ENCODE measurements around the gene BCAS1.

The BCAS1 gene

DNA sequence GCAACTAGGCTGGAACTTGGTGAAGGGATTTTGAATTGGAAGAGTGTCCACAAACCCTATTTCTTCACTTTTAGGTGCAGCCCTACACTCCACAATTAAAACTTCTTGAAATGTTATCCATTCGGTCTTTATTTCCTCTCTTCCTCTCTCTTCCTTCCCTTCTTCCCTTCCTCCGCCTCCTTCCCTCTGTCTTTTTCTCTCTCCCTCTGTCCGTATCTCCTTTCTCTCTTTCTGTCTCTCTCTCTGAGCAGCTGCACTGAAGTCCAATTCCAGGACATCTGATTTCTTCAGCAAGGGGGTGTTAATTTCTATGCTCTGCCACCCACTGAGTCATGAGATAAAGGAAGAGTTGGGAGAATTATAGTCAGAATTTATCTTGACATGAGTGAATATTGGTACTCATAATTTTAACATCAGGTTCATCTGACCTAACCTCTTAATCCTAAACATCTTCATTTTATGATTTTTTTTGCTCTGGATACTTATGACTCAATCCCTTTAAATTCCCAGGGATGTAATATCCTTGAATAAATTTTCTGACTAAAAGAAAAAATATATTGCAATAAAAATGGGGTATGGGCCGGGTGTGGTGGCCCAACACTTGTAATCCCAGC is 84.2 kb downstream of the BCAS1 start:
- Histone ChIP-seq H3K4me2 (ENCODE audit: low read depth, low read length) (no peak overlapping the region), H3K9me2 (replicated peaks; ENCODE audit: insufficient read depth, low read length) (no peaks in the 10 kb centered on the region), H2AFZ (ENCODE audit: low read length) (no peak overlapping the region), H3K27ac (ENCODE audit: low read length) (no peak overlapping the region), H3K9me3 (replicated peaks; ENCODE audit: insufficient read depth, low read length) (no peaks in the 10 kb centered on the region), H3F3A (ENCODE audit: insufficient read depth, low read length) (no peaks in the 10 kb centered on the region), H3K4me1 (ENCODE audit: low read length) (no peaks in the 10 kb centered on the region; the same call in 1 of the 2 replicates), H3K79me2 (ENCODE audit: low read length) (no peaks in the 10 kb centered on the region), H3K4me3 (ENCODE audit: low read length) (no peak overlapping the region), H3K9ac (ENCODE audit: low read length) (no peak overlapping the region), H4K20me1 (ENCODE audit: insufficient read depth, low read length) (no peaks in the 10 kb centered on the region), H3K36me3 (replicated peaks; ENCODE audit: insufficient read depth, low read length) (no peaks in the 10 kb centered on the region), H3K27me3 (replicated peaks; ENCODE audit: insufficient read depth, low read length) (no peaks in the 10 kb centered on the region)
- DNase-seq: no peak
- TF ChIP-seq EZH2phosphoT487 (IDR thresholded peaks at IDR 0.05; ENCODE audit: low read length) (no peak), EZH2 (optimal IDR thresholded peaks at IDR 0.05; ENCODE audit: low read depth, low read length) (no peak)
- TF ChIP-seq, protein P1, sequence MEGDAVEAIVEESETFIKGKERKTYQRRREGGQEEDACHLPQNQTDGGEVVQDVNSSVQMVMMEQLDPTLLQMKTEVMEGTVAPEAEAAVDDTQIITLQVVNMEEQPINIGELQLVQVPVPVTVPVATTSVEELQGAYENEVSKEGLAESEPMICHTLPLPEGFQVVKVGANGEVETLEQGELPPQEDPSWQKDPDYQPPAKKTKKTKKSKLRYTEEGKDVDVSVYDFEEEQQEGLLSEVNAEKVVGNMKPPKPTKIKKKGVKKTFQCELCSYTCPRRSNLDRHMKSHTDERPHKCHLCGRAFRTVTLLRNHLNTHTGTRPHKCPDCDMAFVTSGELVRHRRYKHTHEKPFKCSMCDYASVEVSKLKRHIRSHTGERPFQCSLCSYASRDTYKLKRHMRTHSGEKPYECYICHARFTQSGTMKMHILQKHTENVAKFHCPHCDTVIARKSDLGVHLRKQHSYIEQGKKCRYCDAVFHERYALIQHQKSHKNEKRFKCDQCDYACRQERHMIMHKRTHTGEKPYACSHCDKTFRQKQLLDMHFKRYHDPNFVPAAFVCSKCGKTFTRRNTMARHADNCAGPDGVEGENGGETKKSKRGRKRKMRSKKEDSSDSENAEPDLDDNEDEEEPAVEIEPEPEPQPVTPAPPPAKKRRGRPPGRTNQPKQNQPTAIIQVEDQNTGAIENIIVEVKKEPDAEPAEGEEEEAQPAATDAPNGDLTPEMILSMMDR (IDR thresholded peaks at IDR 0.05; ENCODE audit: low read length): no peak

DNA sequence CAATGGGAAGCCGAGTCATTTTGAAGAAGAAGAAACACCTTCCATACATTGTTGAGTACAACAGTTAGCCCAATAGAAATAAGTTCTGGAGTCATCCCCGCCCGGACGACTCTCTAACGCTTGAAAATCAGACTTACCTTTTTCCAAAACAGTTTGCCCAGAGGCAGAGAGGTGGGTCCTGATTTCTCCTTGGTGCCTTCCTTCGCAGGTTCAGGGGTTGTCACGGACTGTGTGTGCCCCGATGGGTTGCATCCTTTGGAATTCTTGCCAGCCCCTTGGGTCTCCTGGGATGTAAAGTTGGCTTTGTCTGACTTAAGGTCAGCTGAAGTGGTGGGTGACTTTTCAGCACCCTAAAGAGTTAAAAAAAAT is 85.3 kb downstream of the BCAS1 start:
- no peak for DNase-seq
- H4K20me1 ChIP-seq (ENCODE audit: insufficient read depth, low read length): no peaks in the 10 kb centered on the region
- H3K27ac ChIP-seq (ENCODE audit: low read length): no peak overlapping the region
- no peaks in the 10 kb centered on the region for H3K79me2 ChIP-seq (ENCODE audit: low read length)
- no peaks in the 10 kb centered on the region for H3K9me3 ChIP-seq (replicated peaks; ENCODE audit: insufficient read depth, low read length)
- TF ChIP-seq EZH2phosphoT487 (IDR thresholded peaks at IDR 0.05; ENCODE audit: low read length) (no peak), EZH2 (optimal IDR thresholded peaks at IDR 0.05; ENCODE audit: low read depth, low read length) (no peak)
- TF ChIP-seq, protein P1 (IDR thresholded peaks at IDR 0.05; ENCODE audit: low read length): no peak
- no peak overlapping the region for H3K4me2 ChIP-seq (ENCODE audit: low read depth, low read length)
- no peaks in the 10 kb centered on the region; the same call in 1 of the 2 replicates for H3K4me1 ChIP-seq (ENCODE audit: low read length)
- no peaks in the 10 kb centered on the region for H3K27me3 ChIP-seq (replicated peaks; ENCODE audit: insufficient read depth, low read length)
- H3K9ac ChIP-seq (ENCODE audit: low read length): no peak overlapping the region
- H3K9me2 ChIP-seq (replicated peaks; ENCODE audit: insufficient read depth, low read length): no peaks in the 10 kb centered on the region
- H3K4me3 ChIP-seq (ENCODE audit: low read length): no peak overlapping the region
- no peaks in the 10 kb centered on the region for H3K36me3 ChIP-seq (replicated peaks; ENCODE audit: insufficient read depth, low read length)
- no peak overlapping the region for H2AFZ ChIP-seq (ENCODE audit: low read length)
- H3F3A ChIP-seq (ENCODE audit: insufficient read depth, low read length): no peaks in the 10 kb centered on the region

DNA sequence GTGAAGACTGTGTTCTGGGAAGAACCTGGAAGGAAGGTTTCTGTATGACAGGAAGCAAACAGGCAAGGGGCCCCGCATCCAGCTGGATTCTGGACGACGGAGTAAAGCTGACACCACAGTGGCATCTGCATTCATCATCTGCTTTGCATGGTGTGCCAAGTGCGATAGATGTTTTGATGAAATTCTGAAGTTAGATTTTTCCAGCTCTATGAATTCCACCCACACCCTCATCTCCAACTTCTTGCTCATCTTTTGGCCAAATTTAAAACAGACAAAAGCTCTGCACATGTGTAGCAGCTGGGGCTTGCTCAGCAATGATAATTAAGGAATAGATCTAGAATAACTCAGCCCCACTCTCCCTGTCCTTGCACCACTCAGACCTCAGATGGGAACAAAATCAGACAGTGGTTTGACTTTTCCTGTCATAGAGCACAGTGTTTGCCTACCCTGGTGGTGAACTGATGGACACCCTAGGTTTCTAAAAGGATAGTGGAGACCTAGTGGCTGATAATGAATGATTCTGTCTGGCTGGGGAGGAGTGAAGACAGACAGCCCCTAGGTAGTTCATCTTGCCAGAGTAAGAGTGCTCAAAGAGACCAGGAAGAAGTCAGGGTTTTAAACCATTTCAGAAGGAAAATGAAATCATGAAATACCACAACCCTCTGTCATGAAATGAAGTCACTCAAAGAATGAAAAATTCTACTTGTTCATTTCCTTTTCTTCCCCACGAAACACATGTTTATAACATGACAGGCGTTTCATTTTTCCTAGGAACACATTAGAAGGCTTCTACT is 85.8 kb downstream of the BCAS1 start:
- Histone ChIP-seq H3K4me2 (ENCODE audit: low read depth, low read length) (no peak overlapping the region), H3K9ac (ENCODE audit: low read length) (no peak overlapping the region), H3K4me1 (ENCODE audit: low read length) (no peaks in the 10 kb centered on the region; the same call in 1 of the 2 replicates), H3K4me3 (ENCODE audit: low read length) (no peak overlapping the region), H3K27ac (ENCODE audit: low read length) (no peak overlapping the region), H3K27me3 (replicated peaks; ENCODE audit: insufficient read depth, low read length) (no peaks in the 10 kb centered on the region), H2AFZ (ENCODE audit: low read length) (no peak overlapping the region), H4K20me1 (ENCODE audit: insufficient read depth, low read length) (no peaks in the 10 kb centered on the region), H3F3A (ENCODE audit: insufficient read depth, low read length) (no peaks in the 10 kb centered on the region), H3K9me3 (replicated peaks; ENCODE audit: insufficient read depth, low read length) (no peaks in the 10 kb centered on the region), H3K79me2 (ENCODE audit: low read length) (no peaks in the 10 kb centered on the region), H3K36me3 (replicated peaks; ENCODE audit: insufficient read depth, low read length) (no peaks in the 10 kb centered on the region), H3K9me2 (replicated peaks; ENCODE audit: insufficient read depth, low read length) (no peaks in the 10 kb centered on the region)
- DNase-seq: no peak
- no peak for TF ChIP-seq EZH2phosphoT487 (IDR thresholded peaks at IDR 0.05; ENCODE audit: low read length)
- TF ChIP-seq, protein P1 (IDR thresholded peaks at IDR 0.05; ENCODE audit: low read length): no peak
- TF ChIP-seq EZH2 (optimal IDR thresholded peaks at IDR 0.05; ENCODE audit: low read depth, low read length): no peak
